ENCODE results near the gene KRI1. TPM values are rescaled to one million over a fixed set of nuclear protein-coding genes. Genes with fewer than 3 reads are reported as not detected.
A peak's percentile ranks its signal among the peaks of the same experiment; 100 is the strongest.

KRI1 gene
- total and polyA plus RNA-seq, 2 donors (not counting 3 experiments of a cell fraction or from before 2014, with no cell fraction given) = 6.7 to 25.7 TPM

DNA sequence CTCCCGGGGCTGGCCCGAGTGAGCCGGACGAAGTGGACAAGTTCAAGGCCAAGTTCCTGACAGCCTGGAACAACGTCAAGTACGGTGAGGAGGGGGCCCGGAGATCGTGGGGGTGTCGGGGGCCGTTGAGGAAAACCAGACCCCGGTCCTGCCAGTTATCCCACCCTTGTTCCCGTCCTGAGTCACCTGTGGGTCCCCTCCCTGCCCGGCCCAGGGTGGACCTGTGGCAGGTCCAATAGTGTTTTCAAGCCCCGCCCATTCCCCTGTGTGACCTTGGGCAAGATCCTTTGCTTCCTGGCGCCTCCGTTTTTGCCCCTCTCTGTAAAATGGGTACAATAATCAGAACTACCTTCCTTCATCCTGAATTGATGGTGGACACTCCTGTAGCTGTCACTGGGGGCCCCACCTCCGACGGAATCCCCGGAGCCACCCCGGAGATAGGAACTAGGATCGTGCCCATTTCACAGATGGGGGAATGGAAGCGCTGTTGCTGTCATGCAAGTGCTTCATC, 21.5 kb downstream of the KRI1 start:
- Histone ChIP-seq H3K79me2 (ENCODE audit: control insufficient read depth, insufficient read depth, low read length) (peaks cover 7% of the 10 kb centered on the region), H3K27ac (ENCODE audit: insufficient read depth, low read depth, low read length) (peak overlapping the region; percentile 42), H3K4me3 (replicated peaks in 1 of 3; ENCODE audit: insufficient read depth in 1 of 3, low read depth in 1 of 3, low read length in 3 of 3) (peak overlapping the region; percentile 36 to 91 (median 58)), H2AFZ (ENCODE audit: low read depth, low read length) (peak overlapping the region; percentile 95), H3K4me2 (ENCODE audit: insufficient read depth, low read length) (peak overlapping the region; percentile 53), H3K27me3 (ENCODE audit: control insufficient read depth in 2 of 2, insufficient read depth in 2 of 2, low read length in 2 of 2) (no peaks in the 10 kb centered on the region), H4K20me1 (replicated peaks; ENCODE audit: control insufficient read depth, extremely low read depth, insufficient read depth, low read length) (no peaks in the 10 kb centered on the region), H3K9me3 (replicated peaks; ENCODE audit: control insufficient read depth, insufficient read depth, low read length) (no peaks in the 10 kb centered on the region), H3K4me1 (ENCODE audit: control insufficient read depth, extremely low read depth, insufficient read depth, low read length) (peaks cover 4% of the 10 kb centered on the region), H3K36me3 (ENCODE audit: control insufficient read depth in 2 of 2, extremely low read depth in 1 of 2, insufficient read depth in 2 of 2, low read length in 2 of 2) (peaks cover 0 to 3% of the 10 kb centered on the region in 2 experiments), H3K9me1 (replicated peaks; ENCODE audit: control insufficient read depth, extremely low read depth, insufficient read depth, low read length) (no peaks in the 10 kb centered on the region), H3K9ac (replicated peaks; ENCODE audit: extremely low read depth, insufficient read depth, low read length) (peak overlapping the region; percentile 84)
- intact Hi-C loops (cut with micrococcal nuclease) = no loop called here
- TSS peak; percentile 43 for BruUV-seq (replicated peaks)
- ChIA-PET CTCF (interaction anchor here (1.6 kb wide), 1 partner anchor 39 kb away, joined by 4 read pairs; no protein-coding TSS in a partner anchor), POLR2A (no interaction called here)
- DNase-seq (ENCODE audit: low read depth, low spot score) (no peak), FAIRE-seq (peak; percentile 60)
- dilution Hi-C loops (cut with MboI; ENCODE audit: extremely low pct_ligation_motif_present, low sequenced_read_pairs) = no loop called here
- TF ChIP-seq POLR2AphosphoS5 (IDR thresholded peaks at IDR 0.05; ENCODE audit: insufficient read depth, low read depth, low read length) (peak; percentile 3), MYC (IDR thresholded peaks at IDR 0.05; ENCODE audit: low read depth, low read length) (no peak)

- POLR2A ChIA-PET = interaction anchor here (0.6 kb wide), 1 partner anchor 87 kb away, joined by 3 read pairs; no protein-coding TSS in a partner anchor
- DNase-seq (ENCODE audit: low read depth, low spot score) = peak; percentile 58
- H3K4me2 ChIP-seq (ENCODE audit: insufficient read depth, low read length) = peak within 1 kb of the TSS; percentile 53
- H4K20me1 ChIP-seq (replicated peaks; ENCODE audit: control insufficient read depth, extremely low read depth, insufficient read depth, low read length) = no peaks in the 10 kb centered on the region
- H3K27ac ChIP-seq (ENCODE audit: insufficient read depth, low read depth, low read length) = peak within 1 kb of the TSS; percentile 42
- H3K9me1 ChIP-seq (replicated peaks; ENCODE audit: control insufficient read depth, extremely low read depth, insufficient read depth, low read length) = no peaks in the 10 kb centered on the region
- CTCF ChIA-PET = interaction anchor here (2.7 to 3.0 kb wide), 2 partner anchors 60 to 101 kb away, joined by 11 to 19 read pairs; no protein-coding TSS in a partner anchor
- FAIRE-seq = peak; percentile 66
- H3K9me3 ChIP-seq (replicated peaks; ENCODE audit: control insufficient read depth, insufficient read depth, low read length) = no peaks in the 10 kb centered on the region
- peaks cover 7% of the 10 kb centered on the region for H3K79me2 ChIP-seq (ENCODE audit: control insufficient read depth, insufficient read depth, low read length)
- no peaks in the 10 kb centered on the region for H3K27me3 ChIP-seq (ENCODE audit: control insufficient read depth in 2 of 2, insufficient read depth in 2 of 2, low read length in 2 of 2)
- peak within 1 kb of the TSS; percentile 36 to 91 (median 58) for H3K4me3 ChIP-seq (replicated peaks in 1 of 3; ENCODE audit: insufficient read depth in 1 of 3, low read depth in 1 of 3, low read length in 3 of 3)
- dilution Hi-C loops (cut with MboI; ENCODE audit: extremely low pct_ligation_motif_present, low sequenced_read_pairs) = no loop called here
- H3K9ac ChIP-seq (replicated peaks; ENCODE audit: extremely low read depth, insufficient read depth, low read length) = peak within 1 kb of the TSS; percentile 84
- H3K36me3 ChIP-seq (ENCODE audit: control insufficient read depth in 2 of 2, extremely low read depth in 1 of 2, insufficient read depth in 2 of 2, low read length in 2 of 2) = no peaks in the 10 kb centered on the region
- TF ChIP-seq EZH2 (IDR thresholded peaks at IDR 0.05; ENCODE audit: borderline replicate concordance, low read depth, low read length, severe bottlenecking) (no peak), POLR2AphosphoS5 (IDR thresholded peaks at IDR 0.05; ENCODE audit: insufficient read depth, low read depth, low read length) (peak; percentile 79), POLR2A (IDR thresholded peaks at IDR 0.05; ENCODE audit: low read depth, low read length) (peak; percentile 75)
- H3K4me1 ChIP-seq (ENCODE audit: control insufficient read depth, extremely low read depth, insufficient read depth, low read length) = peaks cover 4% of the 10 kb centered on the region
- peak within 1 kb of the TSS; percentile 95 for H2AFZ ChIP-seq (ENCODE audit: low read depth, low read length)
- intact Hi-C loops (cut with micrococcal nuclease) = no loop called here
- no TSS peak for BruUV-seq (replicated peaks)
These were observed 22.2 kb downstream of the KRI1 start, which contains the start of gene ATG4D for GRCh38 chr19:10543420-10544241. Gene ATG4D, plus strand, starts transcription at chr19:10543904. Its CDS starts 187 bp downstream, at chr19:10544091.
